Retinal pigment epithelial cell (primary cell): ENCODE data around the gene CACNA1B.

Experiments used
- DNase-seq: peaks from one replicate; pipeline ENCODE4 v3.0.0-alpha.2; 2010; ENCODE audit warnings: low read depth
- H3K4me3 ChIP-seq: 2 replicates; pipeline ENCODE4 v1.5.1; 2011; ENCODE audit warnings: mild to moderate bottlenecking, low read length, control low read depth, moderate library complexity
- TF ChIP-seq, protein P1 (sequence below): conservative IDR thresholded peaks from 2 replicates; pipeline ENCODE4 v1.5.1; 2011; ENCODE audit warnings: low read depth, low read length, control low read depth, inconsistent platforms

CACNA1B gene

DNA sequence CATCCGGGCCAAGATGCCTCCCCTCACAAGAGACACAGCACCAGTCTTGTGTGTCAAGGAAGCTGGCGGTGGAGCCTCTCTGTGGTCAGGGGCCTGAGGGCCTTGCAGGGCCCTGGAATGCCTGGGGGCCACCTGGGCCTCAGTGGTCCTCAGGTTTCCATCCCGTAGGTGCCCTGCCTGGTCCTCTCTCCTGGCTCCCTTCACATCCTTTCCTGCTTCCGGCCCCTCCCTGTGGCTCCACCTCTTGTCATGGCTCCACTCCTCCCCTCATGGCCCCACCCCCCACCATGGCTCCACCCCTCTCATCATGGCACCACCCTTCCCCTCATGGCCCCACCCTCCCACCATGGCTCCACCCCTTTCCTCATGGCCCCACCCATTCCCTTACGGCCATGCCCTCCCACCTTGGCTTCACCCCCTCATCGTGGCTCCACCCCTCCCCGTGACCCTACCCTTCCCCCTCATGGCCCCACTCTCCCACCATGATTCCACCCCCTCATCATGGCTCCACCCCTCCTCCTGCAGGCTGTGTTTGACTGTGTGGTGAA is 175.8 kb downstream of the CACNA1B start:
- TF ChIP-seq, protein P1, sequence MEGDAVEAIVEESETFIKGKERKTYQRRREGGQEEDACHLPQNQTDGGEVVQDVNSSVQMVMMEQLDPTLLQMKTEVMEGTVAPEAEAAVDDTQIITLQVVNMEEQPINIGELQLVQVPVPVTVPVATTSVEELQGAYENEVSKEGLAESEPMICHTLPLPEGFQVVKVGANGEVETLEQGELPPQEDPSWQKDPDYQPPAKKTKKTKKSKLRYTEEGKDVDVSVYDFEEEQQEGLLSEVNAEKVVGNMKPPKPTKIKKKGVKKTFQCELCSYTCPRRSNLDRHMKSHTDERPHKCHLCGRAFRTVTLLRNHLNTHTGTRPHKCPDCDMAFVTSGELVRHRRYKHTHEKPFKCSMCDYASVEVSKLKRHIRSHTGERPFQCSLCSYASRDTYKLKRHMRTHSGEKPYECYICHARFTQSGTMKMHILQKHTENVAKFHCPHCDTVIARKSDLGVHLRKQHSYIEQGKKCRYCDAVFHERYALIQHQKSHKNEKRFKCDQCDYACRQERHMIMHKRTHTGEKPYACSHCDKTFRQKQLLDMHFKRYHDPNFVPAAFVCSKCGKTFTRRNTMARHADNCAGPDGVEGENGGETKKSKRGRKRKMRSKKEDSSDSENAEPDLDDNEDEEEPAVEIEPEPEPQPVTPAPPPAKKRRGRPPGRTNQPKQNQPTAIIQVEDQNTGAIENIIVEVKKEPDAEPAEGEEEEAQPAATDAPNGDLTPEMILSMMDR = no peak
- H3K4me3 ChIP-seq = no peak overlapping the region
- no peak for DNase-seq

DNA sequence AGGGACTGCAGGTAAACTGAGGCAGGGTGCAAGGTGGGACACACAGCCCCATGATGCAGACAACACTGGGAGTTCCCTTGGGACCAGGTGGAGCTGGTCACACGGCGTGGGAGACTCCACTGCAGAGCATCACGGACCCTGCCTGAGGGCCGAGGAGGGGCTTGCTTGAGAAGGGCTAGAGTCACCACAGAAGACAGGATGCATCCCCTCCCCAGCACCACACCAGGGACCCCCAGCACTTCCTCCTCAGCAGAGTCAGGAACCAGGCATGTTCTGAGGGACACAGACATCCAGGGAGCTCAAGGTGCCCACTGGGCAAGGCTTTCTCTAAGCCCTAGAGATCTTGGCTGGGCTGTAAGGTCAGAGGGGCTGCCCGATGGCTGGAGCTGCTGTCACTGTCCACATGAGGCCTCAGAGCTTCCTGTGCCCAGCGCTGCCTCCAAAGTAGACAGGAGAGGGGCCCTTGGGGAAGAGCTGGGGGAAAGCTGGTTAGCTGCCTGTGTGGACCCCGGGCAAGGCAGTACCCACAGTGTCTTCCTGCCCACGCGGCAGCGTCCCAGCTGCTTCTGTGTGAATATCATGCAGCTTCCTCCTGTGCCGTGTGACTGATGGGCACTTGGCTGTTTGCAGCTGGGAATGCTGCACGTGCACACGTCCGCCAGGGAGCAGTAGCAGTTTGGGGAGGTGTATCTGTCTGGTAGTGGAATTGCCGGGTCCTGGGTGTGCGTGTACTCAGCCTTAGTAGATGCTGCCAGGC is 176.6 kb downstream of the CACNA1B start:
- H3K4me3 ChIP-seq = no peak overlapping the region
- no peak for DNase-seq
- TF ChIP-seq, protein P1 = no peak

DNA sequence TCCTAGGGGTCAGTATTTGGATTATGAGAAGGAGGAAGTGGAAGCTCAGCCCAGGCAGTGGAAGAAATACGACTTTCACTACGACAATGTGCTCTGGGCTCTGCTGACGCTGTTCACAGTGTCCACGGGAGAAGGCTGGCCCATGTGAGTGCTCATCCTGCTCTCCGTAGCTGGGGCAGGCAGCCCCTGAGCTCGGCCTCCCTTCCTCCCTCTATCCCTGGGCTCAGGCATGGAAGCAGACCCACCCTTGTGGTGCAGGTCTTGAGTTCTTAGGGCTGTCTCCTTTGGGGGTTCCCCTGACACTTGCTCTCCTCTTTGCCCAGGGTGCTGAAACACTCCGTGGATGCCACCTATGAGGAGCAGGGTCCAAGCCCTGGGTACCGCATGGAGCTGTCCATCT is 180.1 kb downstream of the CACNA1B start:
- TF ChIP-seq, protein P1 = no peak
- no peak overlapping the region for H3K4me3 ChIP-seq
- DNase-seq = no peak

DNA sequence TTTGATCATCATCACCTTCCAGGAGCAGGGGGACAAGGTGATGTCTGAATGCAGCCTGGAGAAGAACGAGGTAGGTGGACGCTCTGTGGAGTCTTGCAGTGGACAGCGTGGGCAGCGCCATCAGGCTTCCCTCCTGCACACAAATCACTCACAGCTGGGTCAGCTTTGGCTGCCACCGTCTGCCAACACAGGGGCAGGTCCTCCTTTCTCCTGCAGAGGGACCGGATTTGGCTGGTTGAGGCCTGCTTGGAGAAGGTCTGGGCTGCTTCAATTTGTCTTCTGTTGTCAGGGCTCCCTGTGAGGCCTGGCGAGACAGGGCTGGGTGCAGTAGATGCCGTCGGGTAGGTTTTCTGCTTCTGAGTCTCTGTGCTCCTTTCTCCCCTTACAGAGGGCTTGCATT is 180.6 kb downstream of the CACNA1B start:
- TF ChIP-seq, protein P1 = no peak
- H3K4me3 ChIP-seq = no peak overlapping the region
- no peak for DNase-seq

DNA sequence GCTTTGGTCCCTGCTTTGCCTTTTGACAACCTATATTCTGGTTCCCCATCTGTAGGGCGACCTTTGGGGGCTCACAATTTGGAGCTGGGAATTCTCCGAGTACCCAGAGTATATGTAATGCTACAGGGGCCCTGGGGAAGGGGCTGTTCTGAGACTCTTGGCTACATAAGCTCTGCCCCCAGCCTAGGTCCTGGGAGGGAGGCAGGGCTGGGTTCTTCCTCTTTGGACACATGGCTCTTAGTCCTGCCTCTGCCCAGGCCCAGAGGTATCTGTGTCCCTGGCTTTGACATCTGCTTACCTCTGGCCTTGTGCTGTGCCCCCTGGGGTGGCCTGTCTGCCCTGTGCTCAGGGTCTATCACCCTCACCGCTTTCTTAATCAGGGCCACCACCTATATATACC is 181.6 kb downstream of the CACNA1B start:
- no peak for DNase-seq
- no peak overlapping the region for H3K4me3 ChIP-seq
- TF ChIP-seq, protein P1 = no peak

DNA sequence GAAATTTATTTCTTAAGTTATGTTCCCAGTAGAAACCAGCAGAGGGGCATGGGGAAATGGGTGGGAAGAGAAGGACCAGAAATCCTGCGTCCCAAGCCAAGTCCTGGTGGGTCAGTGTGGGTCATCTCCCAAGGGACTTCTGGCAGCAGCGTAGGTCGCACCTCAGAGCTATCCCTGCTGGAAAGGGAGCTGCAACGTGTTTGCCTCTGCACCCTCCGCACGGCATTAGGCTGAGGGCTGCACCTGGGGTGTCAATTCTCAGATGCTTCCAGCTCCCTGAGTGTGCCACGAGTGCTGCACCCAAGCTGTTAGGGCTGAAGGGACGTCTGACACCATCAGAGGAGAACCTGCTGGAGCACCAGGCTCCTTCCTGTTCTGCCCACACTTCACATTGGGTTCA is 182.8 kb downstream of the CACNA1B start:
- TF ChIP-seq, protein P1 = no peak
- no peak overlapping the region for H3K4me3 ChIP-seq
- DNase-seq = no peak

DNA sequence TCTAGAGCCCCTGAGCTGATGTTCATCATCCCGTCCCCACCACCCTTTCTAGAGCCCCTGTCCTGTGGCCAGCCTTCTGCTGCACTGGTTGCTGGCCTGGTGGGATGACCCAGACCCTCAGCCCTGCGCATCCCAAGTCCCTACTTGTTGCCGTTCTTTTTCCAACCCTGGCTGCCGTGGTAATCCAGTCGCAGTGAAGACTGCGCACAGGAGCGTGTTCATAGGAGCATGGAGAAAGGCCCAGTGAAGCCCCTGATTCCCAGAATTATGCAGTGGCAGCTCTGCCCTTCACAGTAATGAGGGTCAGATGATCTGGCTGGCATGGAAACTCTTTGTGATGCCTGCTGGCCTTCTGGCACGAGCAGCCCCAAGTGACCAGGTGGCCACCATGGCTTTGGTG is 183.3 kb downstream of the CACNA1B start:
- no peak for DNase-seq
- TF ChIP-seq, protein P1 = no peak
- H3K4me3 ChIP-seq = no peak overlapping the region
